Uterus (tissue), 4 donors: ENCODE measurements around the gene SYNRG. TPM values are rescaled to one million over a fixed set of nuclear protein-coding genes. Genes with fewer than 3 reads are reported as not detected.

Experiments
- DNase-seq, 2 donors: peaks; one replicate each; pipeline ENCODE4 v3.0.0-alpha.2; 2019 to 2020
- H3K27ac ChIP-seq, 2 donors: fragments of 200-600 bp; sonication (generic); 1 replicate in 1 of 2; 2 replicates in 1 of 2; pipeline ENCODE4 v1.5.1; 2016 to 2018
- H3K27me3 ChIP-seq, 2 donors: fragments of 200-600 bp; sonication (generic); one replicate each; pipeline ENCODE4 v1.5.1; 2018 to 2019; ENCODE audit warnings: control low read depth in 1 of 2
- H3K36me3 ChIP-seq, 2 donors: fragments of 200-600 bp; sonication (generic); one replicate each; pipeline ENCODE4 v1.5.1; 2019; ENCODE audit warnings: control low read depth in 1 of 2
- H3K4me1 ChIP-seq, 2 donors: fragments of 200-600 bp; sonication (generic); one replicate each; pipeline ENCODE4 v1.5.1; 2018 to 2019; ENCODE audit warnings: control low read depth in 1 of 2
- H3K4me3 ChIP-seq, 2 donors: fragments of 200-600 bp; sonication (generic); 1 replicate in 1 of 2; 2 replicates in 1 of 2; pipeline ENCODE4 v1.5.1; 2018 to 2019; ENCODE audit warnings: mild to moderate bottlenecking in 1 of 2
- H3K9me3 ChIP-seq, 2 donors: fragments of 200-600 bp; sonication (generic); one replicate each; pipeline ENCODE4 v1.5.1; 2019; ENCODE audit warnings: control low read depth in 1 of 2
- POLR2A ChIP-seq, 2 donors: fragments of 450-650 bp; IDR thresholded peaks; one replicate each; pipeline ENCODE4 v1.6.1; 2016; ENCODE audit warnings: antibody characterized with exemption in 2 of 2, mild to moderate bottlenecking in 1 of 2, moderate library complexity in 1 of 2
- intact Hi-C: fragments of 100-400 bp; cut with DNase I; formaldehyde crosslinking; loops from one replicate; pipeline ENCODE4 v1.15.1; 2023; ENCODE audit warnings: low total_unique reads
- total RNA-seq, 4 donors: library from RNA; depleted of rRNA in 3 of 4; stranded (reverse); fragments of >200 nt in 3 of 4; gene quantifications; one replicate each; pipeline versions ENCODE4 v1.1.0 to v1.2.4, GENCODE V29; 2014 to 2023
- TF ChIP-seq, protein P1 (sequence below), 4 experiments: fragments of 200-600 bp in 2 of 4; fragments of 450-650 bp in 2 of 4; sonication (generic) in 2 of 4; IDR thresholded peaks; one replicate each; pipeline ENCODE4 v1.5.1; 2016 to 2019; ENCODE audit warnings: antibody characterized with exemption in 4 of 4, mild to moderate bottlenecking in 2 of 4, moderate library complexity in 1 of 4
- donor health status: DM: yes; HTN: yes; CAD: no.

The SYNRG gene
- total RNA-seq, 4 donors from 2014 or later: 14.4 to 92.0 (median 41.6) TPM

- intact Hi-C loops: no loop called here
- Histone ChIP-seq H3K4me1 (no peaks in the 10 kb centered on the region), H3K27me3 (no peaks in the 10 kb centered on the region), H3K36me3 (no peaks in the 10 kb centered on the region), H3K27ac (no peak overlapping the region), H3K4me3 (no peak overlapping the region), H3K9me3 (no peaks in the 10 kb centered on the region)
- TF ChIP-seq POLR2A (IDR thresholded peaks at IDR 0.05): no peak
- TF ChIP-seq, protein P1, sequence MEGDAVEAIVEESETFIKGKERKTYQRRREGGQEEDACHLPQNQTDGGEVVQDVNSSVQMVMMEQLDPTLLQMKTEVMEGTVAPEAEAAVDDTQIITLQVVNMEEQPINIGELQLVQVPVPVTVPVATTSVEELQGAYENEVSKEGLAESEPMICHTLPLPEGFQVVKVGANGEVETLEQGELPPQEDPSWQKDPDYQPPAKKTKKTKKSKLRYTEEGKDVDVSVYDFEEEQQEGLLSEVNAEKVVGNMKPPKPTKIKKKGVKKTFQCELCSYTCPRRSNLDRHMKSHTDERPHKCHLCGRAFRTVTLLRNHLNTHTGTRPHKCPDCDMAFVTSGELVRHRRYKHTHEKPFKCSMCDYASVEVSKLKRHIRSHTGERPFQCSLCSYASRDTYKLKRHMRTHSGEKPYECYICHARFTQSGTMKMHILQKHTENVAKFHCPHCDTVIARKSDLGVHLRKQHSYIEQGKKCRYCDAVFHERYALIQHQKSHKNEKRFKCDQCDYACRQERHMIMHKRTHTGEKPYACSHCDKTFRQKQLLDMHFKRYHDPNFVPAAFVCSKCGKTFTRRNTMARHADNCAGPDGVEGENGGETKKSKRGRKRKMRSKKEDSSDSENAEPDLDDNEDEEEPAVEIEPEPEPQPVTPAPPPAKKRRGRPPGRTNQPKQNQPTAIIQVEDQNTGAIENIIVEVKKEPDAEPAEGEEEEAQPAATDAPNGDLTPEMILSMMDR (IDR thresholded peaks at IDR 0.05): no peak
- no peak for DNase-seq
Observed at GRCh38 chr17:37494401-37494831, 114.8 kb downstream of the SYNRG start.

DNA sequence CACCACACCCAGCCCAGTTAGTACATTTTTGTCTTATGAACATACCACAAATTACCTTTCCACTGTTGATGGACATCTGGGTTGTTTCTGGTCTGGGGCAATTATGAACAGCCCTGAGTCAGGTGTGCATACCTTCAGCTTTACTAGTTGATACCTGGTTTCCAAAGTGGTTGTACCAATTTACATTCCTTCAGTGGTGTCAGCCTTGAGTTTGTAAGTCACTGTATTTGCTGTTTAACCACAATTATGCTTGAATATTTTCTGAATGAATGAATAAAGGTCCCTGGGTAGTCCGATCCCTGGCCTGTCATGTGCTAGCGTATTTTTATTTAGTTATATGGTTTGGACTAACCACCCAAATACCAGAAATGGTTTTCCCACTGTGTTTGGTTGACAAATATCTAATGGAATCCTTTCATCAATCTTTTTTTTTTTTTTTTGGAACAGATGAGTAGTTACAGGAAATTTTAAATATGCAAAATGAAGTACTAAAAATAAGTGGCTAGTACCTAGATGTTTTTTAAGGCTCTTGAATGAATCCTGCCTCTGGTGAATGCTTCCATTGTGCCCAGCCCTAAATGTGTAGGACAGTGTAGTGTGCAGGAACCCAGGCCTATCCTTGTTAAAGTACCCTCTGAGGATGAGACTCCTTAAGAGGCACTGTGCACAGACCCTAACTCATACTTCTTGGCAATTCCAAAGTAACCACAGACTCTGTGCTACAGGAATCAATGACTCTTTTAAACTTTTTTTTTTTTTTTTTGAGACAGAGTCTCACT, 115.8 kb downstream of the SYNRG start:
- H3K27ac ChIP-seq: peak overlapping the region in 1 of 2 donors; percentile 8
- no peak for DNase-seq
- TF ChIP-seq POLR2A (IDR thresholded peaks at IDR 0.05): no peak
- TF ChIP-seq, protein P1 (IDR thresholded peaks at IDR 0.05): no peak
- H3K36me3 ChIP-seq: no peaks in the 10 kb centered on the region
- H3K9me3 ChIP-seq: no peaks in the 10 kb centered on the region
- no peaks in the 10 kb centered on the region for H3K4me1 ChIP-seq
- no peak overlapping the region for H3K4me3 ChIP-seq
- H3K27me3 ChIP-seq: no peaks in the 10 kb centered on the region
- intact Hi-C loops: no loop called here

DNA sequence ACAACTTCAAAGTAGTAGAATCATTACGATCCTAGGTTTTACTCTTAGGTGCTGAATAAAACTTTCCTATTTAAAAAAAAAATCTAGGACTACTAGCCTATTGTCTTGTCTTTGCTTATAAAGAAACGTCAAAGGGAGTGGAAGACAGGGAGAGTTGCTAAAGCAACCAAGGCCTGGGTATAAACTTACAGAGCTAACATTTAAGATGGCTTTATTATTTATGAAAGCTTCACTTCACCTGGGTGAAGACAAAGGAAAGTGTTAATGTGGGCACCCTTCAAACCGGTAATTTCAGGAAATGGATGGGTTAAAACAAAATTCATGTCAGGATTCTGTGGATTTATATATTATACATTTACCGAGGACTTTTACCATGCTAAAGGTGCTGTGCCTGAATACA, 117.1 kb downstream of the SYNRG start:
- intact Hi-C loops: no loop called here
- DNase-seq: no peak
- H3K27ac ChIP-seq: peak overlapping the region; percentile 84 to 89
- H3K4me3 ChIP-seq: no peak overlapping the region
- TF ChIP-seq, protein P1 (IDR thresholded peaks at IDR 0.05): no peak
- TF ChIP-seq POLR2A (IDR thresholded peaks at IDR 0.05): no peak
- no peaks in the 10 kb centered on the region for H3K9me3 ChIP-seq
- no peaks in the 10 kb centered on the region for H3K4me1 ChIP-seq
- no peaks in the 10 kb centered on the region for H3K36me3 ChIP-seq
- no peaks in the 10 kb centered on the region for H3K27me3 ChIP-seq

DNA sequence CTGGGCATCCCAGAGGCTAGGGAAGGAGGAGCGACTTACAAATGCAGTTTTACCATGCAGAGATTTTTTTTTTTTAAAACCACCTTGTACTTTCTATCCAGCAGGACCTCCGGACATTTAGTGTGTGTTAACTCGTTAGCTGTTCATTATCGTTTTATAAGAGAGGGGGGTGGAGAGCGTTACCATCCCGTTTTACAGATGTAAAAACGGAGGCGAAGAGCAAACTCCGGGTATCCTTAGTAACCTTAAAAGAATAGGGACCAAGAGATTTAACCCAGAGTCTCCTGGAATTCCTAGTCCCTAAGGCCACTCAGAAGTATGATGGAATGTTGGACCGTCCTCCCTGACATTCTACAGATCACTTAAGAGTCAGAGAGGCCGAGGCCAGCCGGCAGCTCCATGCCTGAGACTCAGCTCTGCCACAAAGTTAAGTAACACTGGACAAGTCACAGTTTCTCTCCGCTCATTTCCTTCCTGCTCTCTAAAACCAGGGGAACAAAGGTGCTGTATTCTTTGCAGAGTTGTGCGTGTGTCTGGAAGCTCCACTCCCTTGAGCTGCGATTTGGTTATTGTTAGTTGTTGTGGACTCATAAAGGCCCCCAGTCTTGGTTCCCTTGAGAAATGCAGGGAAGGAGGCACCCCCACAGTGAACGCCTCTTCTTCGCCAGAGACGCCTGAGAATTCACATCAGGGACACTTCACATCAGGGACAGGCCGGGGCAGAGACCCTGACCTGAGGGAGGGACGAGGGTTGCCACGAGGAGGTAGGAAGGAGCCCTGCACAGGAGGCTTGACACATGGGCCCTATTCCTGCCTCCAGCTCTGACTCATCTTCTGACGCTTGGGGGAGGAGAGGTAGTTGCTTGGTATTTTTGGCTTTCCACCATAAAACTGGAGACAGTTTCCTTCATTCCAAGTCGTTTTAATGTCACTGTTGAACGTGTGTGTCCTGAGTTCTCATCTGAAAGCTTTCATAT, 118.3 kb downstream of the SYNRG start:
- Histone ChIP-seq H3K4me3 (peak overlapping the region; percentile 35 to 97), H3K36me3 (no peaks in the 10 kb centered on the region), H3K9me3 (no peaks in the 10 kb centered on the region), H3K27me3 (no peaks in the 10 kb centered on the region), H3K4me1 (no peaks in the 10 kb centered on the region), H3K27ac (peak overlapping the region; percentile 84 to 89)
- peak; percentile 61 to 74 for DNase-seq
- TF ChIP-seq POLR2A (IDR thresholded peaks at IDR 0.05): no peak
- TF ChIP-seq, protein P1 (IDR thresholded peaks at IDR 0.05): no peak
- intact Hi-C loops: no loop called here
